WTC11 (cell line): ENCODE results near the gene CDKN1C. TPM values are rescaled to one million over a fixed set of nuclear protein-coding genes. Genes with fewer than 3 reads are reported as not detected.

Experiments used
- ATAC-seq: fragments of 200-7000 bp; cut with Tn5 transposase; 2 replicates; pipeline ENCODE4 v1.10.0; 2021; ENCODE audit warnings: mild to moderate bottlenecking, moderate library complexity
- CTCF ChIA-PET: fragments of 300-600 bp; sonication (Branson Sonifier 250); formaldehyde crosslinking; loops from one replicate; lab custom pipeline; 2021; ENCODE audit warnings: antibody characterized with exemption; lab: Charles Lee
- POLR2A ChIA-PET: fragments of 350-600 bp; sonication (Branson Sonifier 250); formaldehyde crosslinking; loops from one replicate; lab custom pipeline; 2021; ENCODE audit warnings: antibody characterized with exemption; lab: Charles Lee
- DNase-seq: peaks from one replicate; pipeline ENCODE4 v3.0.0; 2021; ENCODE audit warnings: low spot score
- H3K27ac Mint-ChIP-seq: 2 replicates; pipeline ENCODE4 v1.8.0; 2021; ENCODE audit warnings: mixed read lengths
- H3K27me3 Mint-ChIP-seq: 2 replicates; pipeline ENCODE4 v1.8.0; 2021; ENCODE audit warnings: low read depth, mild to moderate bottlenecking, moderate library complexity, mixed read lengths
- H3K36me3 Mint-ChIP-seq: 2 replicates; pipeline ENCODE4 v1.8.0; 2021; ENCODE audit warnings: mixed read lengths
- H3K4me1 Mint-ChIP-seq: 2 replicates; pipeline ENCODE4 v1.8.0; 2022; ENCODE audit warnings: mixed read lengths
- H3K4me3 Mint-ChIP-seq: 2 replicates; pipeline ENCODE4 v1.8.0; 2021; ENCODE audit warnings: mild to moderate bottlenecking, moderate library complexity, mixed read lengths
- H3K9me3 Mint-ChIP-seq: 2 replicates; pipeline ENCODE4 v1.8.0; 2021; ENCODE audit warnings: mixed read lengths
- CTCF ChIP-seq: fragments of 200-600 bp; IDR thresholded peaks from 2 replicates; pipeline ENCODE4 v1.8.0; 2022; ENCODE audit warnings: antibody characterized with exemption
- EMX1 ChIP-seq: fragments of 250-450 bp; sonication (Bioruptor Pico); IDR thresholded peaks from 2 replicates; pipeline ENCODE4 v1.8.0; 2021; ENCODE audit warnings: mild to moderate bottlenecking
- GABPB1 ChIP-seq: sonication (generic); formaldehyde crosslinking; IDR thresholded peaks from 2 replicates; pipeline ENCODE4 v1.8.1; 2023; ENCODE audit warnings: mild to moderate bottlenecking, missing genetic modification reagents
- GRHL2 ChIP-seq: fragments of 250-450 bp; sonication (Bioruptor Pico); IDR thresholded peaks from 2 replicates; pipeline ENCODE4 v1.8.0; 2022; ENCODE audit warnings: mild to moderate bottlenecking, moderate library complexity; ENCODE audit not compliant: insufficient replicate concordance, severe bottlenecking
- NFYB ChIP-seq: sonication (generic); formaldehyde crosslinking; conservative IDR thresholded peaks from 2 replicates; pipeline ENCODE4 v1.8.0; 2022; ENCODE audit warnings: low read depth, missing genetic modification reagents
- NR3C1 ChIP-seq: sonication (generic); formaldehyde crosslinking; conservative IDR thresholded peaks from 2 replicates; pipeline ENCODE4 v1.8.1; 2023; ENCODE audit warnings: low read depth, mild to moderate bottlenecking, missing genetic modification reagents
- PRDM15 ChIP-seq: sonication (generic); formaldehyde crosslinking; IDR thresholded peaks from 2 replicates; pipeline ENCODE4 v1.8.0; 2022; ENCODE audit warnings: missing genetic modification reagents
- SOX15 ChIP-seq: fragments of 250-450 bp; sonication (Bioruptor Pico); IDR thresholded peaks from 2 replicates; pipeline ENCODE4 v1.9.0; 2021; ENCODE audit warnings: mild to moderate bottlenecking
- SP1 ChIP-seq: sonication (generic); formaldehyde crosslinking; conservative IDR thresholded peaks from 2 replicates; pipeline ENCODE4 v1.8.1; 2022; ENCODE audit warnings: missing genetic modification reagents
- USF1 ChIP-seq: sonication (generic); formaldehyde crosslinking; IDR thresholded peaks from 2 replicates; pipeline ENCODE4 v1.8.0; 2022; ENCODE audit warnings: mild to moderate bottlenecking, missing genetic modification reagents
- ZNF512 ChIP-seq: sonication (generic); formaldehyde crosslinking; IDR thresholded peaks from 2 replicates; pipeline ENCODE4 v1.8.1; 2022; ENCODE audit warnings: missing genetic modification reagents, borderline replicate concordance
- ZNF532 ChIP-seq: fragments of 250-450 bp; sonication (Bioruptor Pico); IDR thresholded peaks from 2 replicates; pipeline ENCODE4 v1.9.0; 2021; ENCODE audit warnings: mild to moderate bottlenecking, borderline replicate concordance
- total RNA-seq: library from RNA; stranded (reverse); gene quantifications from 3 replicates; pipeline ENCODE4 v1.2.3, GENCODE V29; 2021

Gene CDKN1C
- total RNA-seq, 1 experiment from 2014 or later, result 25.0 TPM

GRCh38 chr11:2912498-2912897 is 26.9 kb upstream of the CDKN1C start:
- Mint-ChIP-seq H3K27me3 (peaks cover 20% of the 10 kb centered on the region), H3K9me3 (no peaks in the 10 kb centered on the region), H3K4me1 (no peaks in the 10 kb centered on the region), H3K36me3 (no peaks in the 10 kb centered on the region), H3K4me3 (no peak overlapping the region), H3K27ac (no peak overlapping the region)
- peak; percentile 28 for ATAC-seq
- no peak for DNase-seq
- TF ChIP-seq ZNF512 (CRISPR knock-in tag), result no peak
- TF ChIP-seq PRDM15 (CRISPR knock-in tag), result no peak
- TF ChIP-seq GABPB1 (CRISPR knock-in tag), result no peak
- no peak for TF ChIP-seq EMX1 (CRISPR knock-in tag)
- no peak for TF ChIP-seq USF1
- no peak for TF ChIP-seq SP1
- TF ChIP-seq NFYB (CRISPR knock-in tag), result no peak
- ChIA-PET CTCF (interaction anchor here (1.5 to 4.4 kb wide), 3 partner anchors 21 to 179 kb away, joined by 3 to 16 read pairs (median 4); no protein-coding TSS in a partner anchor), POLR2A (no interaction called here)

GRCh38 chr11:2911785-2912391 is 26.3 kb upstream of the CDKN1C start:
- Mint-ChIP-seq H3K4me3 (no peak overlapping the region), H3K27ac (peak overlapping the region; percentile 41; the same call in 1 of the 2 replicates), H3K4me1 (no peaks in the 10 kb centered on the region), H3K27me3 (peaks cover 24% of the 10 kb centered on the region), H3K9me3 (peaks cover 4% of the 10 kb centered on the region), H3K36me3 (0 out of 2 replicates have a peak, but pooled peaks cover 2% of the 10 kb centered on the region)
- ChIA-PET CTCF (interaction anchor here (0.8 to 4.4 kb wide), 5 partner anchors 18 to 180 kb away, joined by 3 to 16 read pairs (median 3); no protein-coding TSS in a partner anchor), POLR2A (no interaction called here)
- ATAC-seq (no peak), DNase-seq (no peak)
- TF ChIP-seq ZNF532 (CRISPR knock-in tag), result no peak
- TF ChIP-seq SOX15, result no peak
- no peak for TF ChIP-seq NR3C1 (CRISPR knock-in tag)
- no peak for TF ChIP-seq GRHL2 (CRISPR knock-in tag)
- no peak for TF ChIP-seq CTCF
